Right atrium auricular region (tissue), 2 donors: ENCODE results near the gene ZNF346. TPM values are rescaled to one million over a fixed set of nuclear protein-coding genes. Genes with fewer than 3 reads are reported as not detected.

ENCODE experiments used
- DNase-seq: peaks from one replicate; pipeline ENCODE4 v3.0.0-alpha.2; 2019; ENCODE audit warnings: low spot score
- H3K27ac ChIP-seq, 2 donors: fragments of 200-600 bp; sonication (generic); 1 replicate in 1 of 2; 2 replicates in 1 of 2; pipeline ENCODE4 v1.5.1; 2016 to 2019
- H3K27me3 ChIP-seq, 2 donors: fragments of 200-600 bp; sonication (generic); one replicate each; pipeline versions ENCODE4 v1.5.1 to v1.6.0; 2017 to 2019
- H3K36me3 ChIP-seq: fragments of 200-600 bp; sonication (generic); one replicate; pipeline ENCODE4 v1.5.1; 2016
- H3K4me1 ChIP-seq, 2 donors: fragments of 200-600 bp; sonication (generic); one replicate each; pipeline versions ENCODE4 v1.5.1 to v1.6.0; 2017 to 2019
- H3K4me3 ChIP-seq, 2 donors: fragments of 200-600 bp; sonication (generic); 1 replicate in 1 of 2; 2 replicates in 1 of 2; pipeline ENCODE4 v1.5.1; 2017 to 2019; ENCODE audit warnings: mild to moderate bottlenecking in 1 of 2, moderate library complexity in 1 of 2
- H3K9me3 ChIP-seq, 2 donors: fragments of 200-600 bp; sonication (generic); one replicate each; pipeline ENCODE4 v1.5.1; 2019
- CTCF ChIP-seq, 2 donors: fragments of 200-600 bp; sonication (generic); IDR thresholded peaks; one replicate each; pipeline ENCODE4 v1.5.1; 2019; ENCODE audit warnings: antibody characterized with exemption in 2 of 2
- total RNA-seq, 2 donors: library from RNA; depleted of rRNA; stranded (reverse); fragments of >200 nt; gene quantifications; one replicate each; pipeline ENCODE4 v1.1.0, GENCODE V29; 2016

Gene ZNF346
- total RNA-seq, 2 donors from 2014 or later: 8.5 TPM

GRCh38 chr5:177066224-177066623, 43.7 kb downstream of the ZNF346 start:
- H3K4me3 ChIP-seq: no peak overlapping the region
- peaks cover 31% of the 10 kb centered on the region for H3K36me3 ChIP-seq
- no peak overlapping the region for H3K27ac ChIP-seq
- DNase-seq: no peak
- H3K27me3 ChIP-seq: no peaks in the 10 kb centered on the region
- no peak for TF ChIP-seq CTCF (IDR thresholded peaks at IDR 0.05)
- H3K4me1 ChIP-seq: no peaks in the 10 kb centered on the region
- H3K9me3 ChIP-seq: no peaks in the 10 kb centered on the region

- peaks cover 25% of the 10 kb centered on the region for H3K36me3 ChIP-seq
- TF ChIP-seq CTCF (IDR thresholded peaks at IDR 0.05): no peak
- no peak for DNase-seq
- no peaks in the 10 kb centered on the region for H3K9me3 ChIP-seq
- no peak overlapping the region for H3K27ac ChIP-seq
- no peak overlapping the region for H3K4me3 ChIP-seq
- no peaks in the 10 kb centered on the region for H3K27me3 ChIP-seq
- H3K4me1 ChIP-seq: no peaks in the 10 kb centered on the region
Observed at GRCh38 chr5:177067503-177067902, 45.0 kb downstream of the ZNF346 start.

GRCh38 chr5:177070536-177071191, 48.2 kb downstream of the ZNF346 start:
- Histone ChIP-seq H3K4me3 (no peak overlapping the region), H3K36me3 (no peaks in the 10 kb centered on the region), H3K4me1 (no peaks in the 10 kb centered on the region), H3K9me3 (no peaks in the 10 kb centered on the region), H3K27me3 (no peaks in the 10 kb centered on the region), H3K27ac (no peak overlapping the region)
- no peak for DNase-seq
- no peak for TF ChIP-seq CTCF (IDR thresholded peaks at IDR 0.05)

GRCh38 chr5:177071666-177072385, 49.3 kb downstream of the ZNF346 start:
- no peak overlapping the region for H3K4me3 ChIP-seq
- DNase-seq: peak; percentile 84
- H3K9me3 ChIP-seq: no peaks in the 10 kb centered on the region
- no peaks in the 10 kb centered on the region for H3K4me1 ChIP-seq
- H3K36me3 ChIP-seq: no peaks in the 10 kb centered on the region
- TF ChIP-seq CTCF (IDR thresholded peaks at IDR 0.05): peak; percentile 76 to 88
- no peaks in the 10 kb centered on the region for H3K27me3 ChIP-seq
- no peak overlapping the region for H3K27ac ChIP-seq

- H3K27me3 ChIP-seq: no peaks in the 10 kb centered on the region
- no peak for DNase-seq
Observed at GRCh38 chr5:177077335-177077734, 54.8 kb downstream of the ZNF346 start.

More at GRCh38 chr5:177077335-177077734, 54.8 kb downstream of the ZNF346 start:
- no peak overlapping the region for H3K27ac ChIP-seq
- H3K4me3 ChIP-seq: no peak overlapping the region
- H3K9me3 ChIP-seq: no peaks in the 10 kb centered on the region
- H3K4me1 ChIP-seq: no peaks in the 10 kb centered on the region
- no peaks in the 10 kb centered on the region for H3K36me3 ChIP-seq
- no peak for TF ChIP-seq CTCF (IDR thresholded peaks at IDR 0.05)
